Activated effector memory CD4-positive, alpha-beta T cell treated with Interleukin-2 at 50 U/mL for 16 hours (primary cell): ENCODE measurements around the gene SYNPR.

Source experiments
- DNase-seq: peaks from one replicate; pipeline ENCODE4 v3.0.0-alpha.2; 2020

SYNPR gene

DNA sequence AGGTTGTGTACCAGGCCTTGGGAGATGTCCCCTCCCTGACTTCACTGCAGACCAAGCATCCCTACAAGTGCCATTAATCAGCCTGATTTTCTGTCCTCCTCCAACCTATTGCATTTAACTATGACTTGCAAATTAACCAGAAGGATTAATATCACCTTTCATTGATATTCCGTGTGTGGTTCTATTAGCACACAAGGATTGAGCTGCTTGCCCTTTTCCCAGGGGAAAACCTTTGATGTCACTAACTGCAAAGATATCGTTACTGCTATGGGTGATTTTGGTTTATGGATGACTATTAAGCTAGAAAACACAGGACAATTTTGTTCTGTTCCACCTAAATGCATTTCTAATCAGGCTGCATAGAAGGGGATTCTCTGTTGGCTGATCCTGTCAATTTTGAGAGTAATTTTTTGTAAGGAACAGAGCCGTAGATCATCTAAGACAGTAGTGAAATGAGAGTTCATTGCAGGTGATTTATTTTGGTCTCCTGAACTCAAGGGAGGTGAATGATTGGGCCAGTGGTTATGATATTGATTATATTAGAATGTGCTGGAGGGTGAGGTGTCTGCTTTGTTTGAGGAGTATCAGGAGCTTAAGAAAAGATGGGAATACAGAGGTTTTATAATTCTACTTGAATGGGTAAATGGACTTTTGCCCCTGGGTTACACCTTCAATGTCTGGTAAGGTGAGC, 196.9 kb downstream of the SYNPR start:
- DNase-seq: no peak

DNA sequence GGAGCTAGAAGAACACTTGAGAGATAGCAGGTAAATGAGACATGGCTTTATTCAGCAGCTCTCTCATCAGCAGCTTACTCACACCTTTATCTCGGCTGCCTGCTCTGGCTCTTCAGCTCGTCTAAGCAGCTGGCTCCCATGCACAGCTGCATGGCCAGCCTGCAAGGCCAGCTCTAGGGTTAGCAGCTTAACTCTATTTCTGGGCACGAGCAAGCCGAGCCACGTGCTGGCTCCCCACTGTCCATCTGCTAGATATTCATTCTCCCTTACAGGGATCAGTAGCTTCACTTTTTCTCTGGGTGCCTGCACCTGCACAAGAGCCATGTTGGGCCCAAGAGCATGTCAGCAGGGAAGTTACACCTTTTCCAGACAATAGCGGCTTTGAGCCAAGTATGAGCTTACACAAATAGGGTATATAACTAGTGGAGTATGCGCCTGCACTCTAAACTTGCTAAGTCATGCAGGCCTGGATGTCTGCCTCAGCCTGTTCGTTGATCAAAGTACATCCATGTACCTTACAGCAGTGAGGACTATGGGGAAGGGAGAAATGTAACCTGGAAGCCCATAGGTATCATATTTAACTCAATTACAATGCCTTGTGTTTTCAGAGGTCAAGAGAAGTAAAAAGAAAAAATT, 199.5 kb downstream of the SYNPR start:
- no peak for DNase-seq

DNA sequence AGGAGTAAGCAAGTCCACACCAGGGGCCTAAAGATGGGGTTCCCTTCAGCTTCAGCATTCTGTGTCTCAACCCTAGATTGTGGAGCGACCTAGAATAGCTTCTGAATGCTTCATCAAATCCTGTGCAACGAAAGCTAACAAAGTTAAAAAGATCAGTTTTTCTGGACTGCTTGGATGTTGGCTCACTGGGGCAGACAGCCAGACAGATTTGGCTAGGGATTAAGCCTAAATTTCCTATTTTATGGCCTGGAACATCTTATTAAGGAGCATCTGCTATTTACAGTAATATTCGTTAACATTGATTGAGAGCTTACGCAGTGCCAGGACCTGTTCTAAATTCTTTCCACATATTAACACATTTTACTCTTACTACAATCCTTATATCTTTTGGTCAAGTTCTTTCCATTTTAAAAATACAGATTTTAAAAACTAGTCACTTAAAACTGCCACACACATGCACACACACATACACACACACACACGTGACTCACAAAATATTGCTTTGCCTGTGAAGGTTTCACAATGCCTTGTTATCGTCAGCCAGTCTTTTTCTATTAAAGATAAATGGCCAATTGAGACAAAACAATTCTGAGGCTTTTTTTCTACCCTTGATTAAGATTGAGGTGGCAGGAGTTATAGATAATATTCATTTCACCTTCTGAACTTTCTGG, 201.0 kb downstream of the SYNPR start:
- DNase-seq: no peak

DNA sequence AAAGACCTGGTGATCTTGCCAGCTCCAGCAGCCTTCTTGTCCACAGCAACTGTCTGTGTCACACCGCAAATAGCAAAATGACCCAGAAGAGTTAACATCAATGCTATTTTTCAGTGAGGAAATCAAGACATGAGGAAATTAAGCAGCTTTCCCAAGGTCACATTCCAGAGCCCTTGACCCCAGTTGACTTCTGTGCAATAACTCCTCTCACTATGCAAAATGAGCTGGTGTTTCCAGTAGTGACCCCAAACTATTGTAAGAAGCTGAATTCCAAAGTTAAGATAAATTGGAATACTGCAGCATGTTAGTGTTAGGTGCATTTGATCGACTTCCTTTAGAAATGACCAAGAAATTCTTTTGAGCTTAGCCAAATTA, 201.5 kb downstream of the SYNPR start:
- DNase-seq: no peak

DNA sequence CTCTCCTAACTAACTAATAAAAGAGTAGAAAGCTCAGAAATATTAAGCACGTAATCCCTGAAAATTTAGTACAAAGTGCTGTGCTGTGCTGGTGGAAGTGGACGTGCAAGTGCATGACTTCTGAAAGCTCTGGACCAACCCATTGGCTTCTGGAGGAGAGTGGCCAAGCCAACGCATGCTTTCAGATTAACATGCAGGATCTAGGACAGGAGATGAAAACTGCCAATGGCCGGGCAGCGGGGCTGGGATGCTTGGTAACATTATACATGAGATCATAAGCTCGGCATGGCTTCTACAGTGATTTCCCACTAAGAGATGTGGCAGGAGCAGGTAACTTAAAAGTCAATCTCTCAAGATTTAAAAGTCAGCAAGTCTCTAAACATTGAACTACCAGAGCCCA, 203.5 kb downstream of the SYNPR start:
- DNase-seq: no peak

DNA sequence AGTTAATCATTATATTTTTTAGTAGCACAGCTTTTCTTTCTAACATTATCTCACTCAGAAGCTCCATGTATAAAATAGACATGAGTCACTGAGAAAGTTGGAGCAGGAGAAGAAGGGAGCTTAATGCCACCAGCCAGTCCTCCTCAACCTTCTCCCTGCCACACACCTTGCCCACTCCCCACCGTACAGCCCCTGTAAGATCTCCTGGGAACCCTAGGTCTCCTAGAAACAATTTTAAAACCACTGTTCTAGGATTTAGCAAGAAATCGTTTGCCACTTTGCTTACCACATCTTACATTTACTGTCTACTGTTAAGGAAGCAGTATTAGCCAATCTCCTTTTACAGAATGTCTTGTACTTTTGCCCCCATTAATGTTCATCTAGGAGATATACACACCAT, 204.2 kb downstream of the SYNPR start:
- DNase-seq: no peak

DNA sequence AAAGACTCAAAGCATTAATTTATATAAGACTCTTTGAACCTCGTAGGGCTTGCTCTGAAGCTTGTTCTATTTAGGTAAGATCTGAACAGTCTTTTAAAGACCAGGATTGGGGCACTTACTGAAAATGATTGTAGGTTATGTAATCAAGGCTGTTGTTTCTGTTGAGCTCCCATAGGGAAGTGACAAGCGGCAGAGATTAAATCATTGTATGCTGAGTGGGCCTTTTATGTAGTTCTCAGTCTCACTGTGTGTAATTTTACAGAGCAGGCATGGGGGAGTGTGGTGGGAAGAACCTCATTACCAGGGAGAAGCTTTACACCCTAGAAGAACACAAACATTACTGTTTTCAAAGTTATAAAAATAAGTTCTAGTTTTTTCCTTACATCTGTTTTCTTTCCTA, 214.4 kb downstream of the SYNPR start:
- no peak for DNase-seq

DNA sequence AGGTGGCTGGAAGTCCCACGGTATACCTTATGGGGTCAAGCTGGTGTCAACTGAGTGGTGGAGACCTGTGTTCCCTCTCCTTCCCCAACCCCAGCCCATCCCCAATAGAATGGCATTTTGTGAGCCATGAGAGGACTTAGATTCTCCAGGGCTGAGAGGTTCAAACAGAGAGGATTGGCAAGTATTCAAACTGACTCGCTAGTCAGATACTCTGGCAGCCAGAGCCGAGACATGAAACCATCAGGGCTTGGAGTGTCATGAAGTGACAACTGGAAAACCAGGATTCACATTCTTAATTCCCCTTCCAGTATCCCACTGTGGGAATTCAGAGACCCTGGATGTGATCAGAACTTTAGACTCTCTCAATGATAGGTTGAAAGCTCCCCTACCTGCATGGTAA, 215.0 kb downstream of the SYNPR start:
- no peak for DNase-seq

DNA sequence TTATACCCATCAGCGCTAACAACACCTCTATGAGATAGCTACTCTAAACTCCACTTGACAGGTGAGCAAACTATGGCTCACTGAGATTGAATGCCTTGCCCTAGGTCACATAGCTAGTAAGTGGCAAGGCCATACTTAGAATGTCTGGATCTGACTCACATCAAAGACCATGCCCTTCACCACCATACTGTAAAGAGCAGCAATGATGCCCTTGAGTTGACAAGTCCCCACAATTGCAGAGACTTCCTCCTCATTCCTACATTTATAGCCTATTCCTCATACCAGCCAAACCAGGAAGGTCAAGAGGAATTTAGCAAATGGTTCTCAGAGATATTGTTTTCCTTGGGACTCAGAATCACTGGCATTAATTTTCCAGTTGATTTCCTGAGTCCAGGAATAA, 216.5 kb downstream of the SYNPR start:
- DNase-seq: no peak

DNA sequence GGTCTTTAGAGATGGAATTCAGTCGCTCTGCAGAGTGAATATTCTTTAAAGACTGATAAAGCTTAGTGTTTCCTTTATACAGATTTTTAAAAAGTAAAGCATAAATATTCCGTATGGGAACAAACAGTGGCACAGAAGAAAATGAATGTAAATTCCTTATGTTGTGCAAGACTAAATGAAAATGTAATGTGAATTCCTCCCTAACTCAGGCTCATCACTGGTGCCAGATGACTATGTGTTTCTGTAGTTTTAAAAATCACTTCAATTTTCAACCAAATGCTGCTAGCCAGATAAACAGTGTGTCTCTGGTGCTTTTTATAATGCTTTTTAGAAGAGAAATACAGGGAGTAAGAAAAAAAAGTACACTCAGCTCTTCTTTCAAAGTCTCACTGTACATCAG, 219.5 kb downstream of the SYNPR start:
- DNase-seq: no peak

DNA sequence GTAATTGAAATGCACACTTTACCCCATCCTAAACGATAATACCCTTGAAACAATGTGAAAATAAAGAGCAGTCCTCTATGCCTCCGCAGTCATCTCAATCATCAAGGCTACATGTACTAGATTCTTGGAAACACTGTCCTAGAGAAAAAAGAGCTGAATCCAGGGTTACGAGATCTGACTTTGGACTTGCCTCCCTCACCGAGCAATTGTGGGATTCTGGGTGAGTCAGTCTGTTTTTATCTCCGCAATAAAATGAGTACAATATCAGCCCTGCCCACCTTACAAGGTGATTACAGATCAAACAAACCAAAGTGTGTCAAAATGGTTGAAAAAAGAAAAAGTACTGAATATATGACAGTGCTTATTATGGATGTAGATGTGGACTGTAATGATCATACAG, 222.1 kb downstream of the SYNPR start:
- no peak for DNase-seq

DNA sequence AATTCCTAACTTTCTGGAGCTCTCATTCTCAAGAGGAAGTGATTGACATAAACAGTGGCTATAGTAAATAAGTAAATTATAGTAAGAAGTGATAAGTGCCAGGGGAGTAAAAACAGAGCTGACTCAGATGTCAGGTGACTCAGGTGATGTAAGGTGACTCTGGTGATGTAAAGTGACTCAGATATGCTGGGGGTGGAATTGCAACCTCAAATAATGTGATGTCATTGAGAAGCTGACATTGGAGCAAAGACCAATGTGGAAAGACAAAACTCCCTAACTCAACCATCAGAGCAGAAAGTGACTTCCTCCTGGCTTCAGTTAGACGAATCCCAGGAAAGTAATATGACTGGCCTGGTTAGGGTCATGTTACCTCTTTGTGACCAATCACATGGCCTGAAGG, 230.2 kb downstream of the SYNPR start:
- DNase-seq: no peak

DNA sequence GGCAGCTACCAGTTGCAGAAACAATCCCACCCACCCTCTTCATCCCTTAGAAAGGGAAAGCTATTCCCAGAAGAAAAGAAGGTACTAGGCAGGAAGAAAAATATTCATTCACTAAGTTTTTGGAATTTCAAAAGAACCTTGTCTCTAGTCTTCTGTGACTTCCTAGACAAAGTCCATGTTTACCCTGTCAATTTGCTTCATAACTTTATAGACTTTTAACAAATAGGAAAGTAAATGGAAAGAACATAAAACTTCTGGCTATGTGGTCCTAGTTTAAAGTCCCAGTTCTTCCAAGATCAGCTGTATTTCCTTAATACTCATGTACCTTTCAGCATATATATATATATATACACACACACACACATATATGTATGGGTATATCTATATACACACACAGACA, 230.7 kb downstream of the SYNPR start:
- no peak for DNase-seq

DNA sequence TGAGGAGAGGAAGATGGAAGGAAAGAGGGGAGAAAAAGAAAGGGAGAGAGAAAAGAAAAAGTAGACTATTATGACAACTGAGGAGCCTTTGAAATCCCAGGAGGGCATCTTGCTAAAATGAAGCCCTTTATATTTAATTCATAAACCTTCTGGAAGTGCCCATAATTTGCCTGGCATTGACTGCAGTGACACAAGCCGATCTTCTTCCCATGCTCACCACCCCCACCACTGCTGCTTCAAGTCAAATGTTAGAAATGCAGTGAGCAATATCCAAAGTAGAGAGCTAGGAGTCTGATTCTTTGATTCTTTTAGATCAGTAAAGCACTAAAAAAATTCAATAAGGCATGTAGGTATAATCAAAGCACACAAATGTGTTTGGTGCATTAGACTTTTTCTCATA, 235.7 kb downstream of the SYNPR start:
- no peak for DNase-seq

DNA sequence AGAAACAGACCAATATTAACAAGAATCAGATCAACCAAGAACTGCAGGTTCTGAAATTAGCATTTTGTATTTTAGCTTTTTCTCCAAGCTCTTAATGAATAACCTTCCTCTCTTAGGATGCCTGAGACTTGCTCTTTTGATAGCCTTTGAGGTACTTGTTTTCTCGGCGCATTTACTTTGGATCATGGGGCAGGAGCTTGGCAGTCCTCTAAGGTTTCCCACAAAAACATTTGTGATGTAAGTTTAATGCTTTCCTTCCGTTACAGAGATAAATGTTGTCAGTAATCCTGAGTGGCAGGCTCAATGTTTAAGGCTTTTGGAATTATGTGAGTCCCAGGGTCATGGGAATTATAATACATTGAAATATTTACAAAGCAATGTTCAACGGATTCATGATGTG, 236.6 kb downstream of the SYNPR start:
- DNase-seq: no peak

DNA sequence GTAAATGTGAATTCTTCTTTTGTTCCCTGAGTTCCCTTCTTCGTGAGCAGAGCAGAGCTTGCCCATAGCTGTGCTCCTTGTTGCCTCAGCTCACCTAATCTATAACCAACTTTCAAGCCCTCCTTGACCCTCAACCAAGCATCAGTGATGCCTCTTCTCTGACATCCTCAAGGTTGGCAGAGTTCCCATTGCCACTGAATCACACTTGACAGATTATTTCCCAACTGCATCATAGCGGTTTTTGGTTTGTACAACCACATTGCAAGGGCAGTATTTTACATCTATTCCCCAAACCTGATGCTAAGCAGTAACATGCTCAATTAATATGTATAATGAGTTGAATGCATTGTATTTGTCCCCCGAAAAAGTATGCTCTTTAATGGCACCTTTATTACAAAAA, 241.3 kb downstream of the SYNPR start:
- DNase-seq: no peak

DNA sequence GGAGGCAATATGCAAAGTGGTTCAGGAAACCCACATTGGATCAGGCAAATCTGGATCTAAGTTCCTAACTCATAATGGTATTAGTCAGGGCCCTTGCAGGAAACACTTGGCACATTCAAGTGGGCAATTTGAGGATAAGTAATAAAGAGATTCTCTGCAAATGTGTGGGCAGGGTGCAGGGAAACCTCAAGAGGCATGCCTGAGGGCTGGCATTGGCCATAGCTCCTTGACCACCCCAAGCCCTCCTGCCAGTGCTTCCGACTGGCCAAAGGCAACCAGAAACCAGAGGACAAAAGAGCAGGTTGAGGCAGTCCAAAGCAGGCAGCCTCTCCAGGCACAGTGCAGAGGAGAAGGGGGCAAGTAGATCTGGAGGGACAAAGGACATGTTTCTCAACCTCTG, 243.5 kb downstream of the SYNPR start:
- no peak for DNase-seq

DNA sequence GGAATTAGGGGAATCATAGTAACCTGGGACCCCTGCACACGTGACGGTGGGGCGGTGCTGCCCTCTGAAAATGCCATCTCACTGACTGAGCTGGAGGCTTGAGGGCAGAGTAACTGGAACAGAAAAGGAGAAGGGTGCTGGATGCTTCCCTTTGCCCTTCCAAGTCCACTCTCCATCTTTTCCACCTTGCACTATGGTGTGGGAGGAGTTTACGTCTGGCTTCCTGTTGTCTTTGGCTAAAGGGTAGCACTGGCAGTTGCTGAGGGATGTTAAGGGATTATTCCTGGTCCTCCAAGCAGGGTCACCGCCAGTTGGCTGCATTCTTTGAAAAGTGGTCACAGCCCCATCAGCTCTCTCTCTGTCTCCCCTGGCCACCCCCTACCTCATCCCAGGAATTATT, 245.0 kb downstream of the SYNPR start:
- DNase-seq: no peak

DNA sequence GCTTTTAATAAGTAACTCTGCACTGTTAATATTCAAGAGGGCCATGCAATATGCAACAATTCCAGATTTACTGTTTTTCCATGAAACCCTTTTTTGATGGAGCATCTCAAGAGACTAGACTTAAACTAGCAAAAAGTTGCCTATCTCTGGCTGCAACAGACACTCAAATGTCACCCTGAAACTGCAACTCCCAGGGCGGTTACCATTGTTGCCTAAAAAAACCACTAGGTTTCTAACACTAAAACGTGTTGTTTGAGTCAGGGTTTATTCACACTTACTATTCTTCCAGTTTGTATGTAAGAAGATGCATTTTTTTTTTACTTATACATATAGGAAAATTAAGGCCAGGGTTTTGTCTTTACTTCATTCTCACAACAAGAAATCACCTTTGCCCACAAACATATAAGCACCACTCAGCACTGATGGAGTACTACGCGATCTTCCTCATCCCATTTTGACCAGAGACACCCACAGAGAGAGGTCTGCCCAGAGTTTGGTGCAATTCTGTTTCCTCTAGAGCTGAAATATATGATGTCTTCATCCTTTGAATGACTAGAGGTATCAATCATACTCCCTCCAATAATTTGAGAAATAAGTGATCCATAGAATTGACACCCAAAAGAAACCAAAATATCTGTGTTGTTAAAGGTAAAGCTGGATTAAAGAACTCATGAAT, 250.4 kb downstream of the SYNPR start:
- DNase-seq: no peak

DNA sequence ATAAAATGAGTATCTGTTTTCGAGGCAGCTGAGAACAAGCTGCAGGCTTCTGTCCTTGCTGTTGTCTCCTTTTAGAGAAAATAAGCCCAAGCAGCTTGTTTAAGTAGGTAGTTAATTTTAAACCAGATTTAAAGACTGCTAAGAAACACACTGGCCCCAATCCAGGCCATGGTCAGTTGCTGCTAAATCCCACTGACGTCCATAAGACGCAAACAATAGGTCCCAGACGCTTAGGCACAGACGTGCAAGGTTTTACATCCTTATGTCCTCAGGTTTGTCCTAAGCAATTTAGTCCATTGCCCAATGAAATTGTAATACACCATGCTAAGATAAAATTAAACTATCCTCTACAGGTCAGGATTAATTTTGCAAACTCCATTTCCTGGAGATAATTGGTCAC, 254.4 kb downstream of the SYNPR start:
- DNase-seq: no peak

DNA sequence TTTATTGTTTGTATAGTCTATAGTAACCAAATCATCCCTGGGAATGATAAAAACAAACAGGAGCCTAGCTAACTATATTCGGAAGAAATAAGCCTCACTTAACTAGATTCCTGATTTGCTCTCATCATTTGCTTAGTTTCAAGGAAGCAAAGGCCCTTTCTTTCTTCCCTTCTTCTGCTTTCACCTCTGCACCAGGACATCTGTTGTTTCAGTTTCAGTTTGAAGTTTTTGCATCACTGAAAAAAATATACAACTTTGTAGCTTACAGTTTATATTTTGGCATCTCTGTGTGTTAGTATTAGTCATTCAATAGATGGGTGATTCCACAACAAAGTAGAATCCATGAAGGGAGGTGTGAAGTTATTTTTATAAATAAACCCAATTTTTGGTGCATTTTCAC, 260.8 kb downstream of the SYNPR start:
- DNase-seq: no peak

DNA sequence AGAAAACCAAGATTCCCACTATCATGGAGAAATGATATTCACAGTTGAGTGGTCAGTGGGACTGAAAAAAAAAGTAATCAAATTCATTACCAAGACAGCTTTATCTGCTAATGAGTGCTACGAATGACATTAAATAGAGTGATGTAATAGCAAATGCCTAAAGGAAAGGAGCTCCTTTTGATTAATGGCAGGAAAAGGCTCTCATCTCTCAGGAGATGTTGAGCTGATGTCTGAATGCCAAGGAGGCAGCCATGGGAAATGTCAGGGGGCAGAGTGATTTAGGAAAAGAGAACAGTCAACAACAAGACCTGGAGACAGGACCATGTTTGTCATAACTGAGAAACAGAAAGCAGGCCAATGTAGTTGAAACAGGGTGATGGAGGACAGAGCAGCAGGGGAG, 277.7 kb downstream of the SYNPR start:
- no peak for DNase-seq

DNA sequence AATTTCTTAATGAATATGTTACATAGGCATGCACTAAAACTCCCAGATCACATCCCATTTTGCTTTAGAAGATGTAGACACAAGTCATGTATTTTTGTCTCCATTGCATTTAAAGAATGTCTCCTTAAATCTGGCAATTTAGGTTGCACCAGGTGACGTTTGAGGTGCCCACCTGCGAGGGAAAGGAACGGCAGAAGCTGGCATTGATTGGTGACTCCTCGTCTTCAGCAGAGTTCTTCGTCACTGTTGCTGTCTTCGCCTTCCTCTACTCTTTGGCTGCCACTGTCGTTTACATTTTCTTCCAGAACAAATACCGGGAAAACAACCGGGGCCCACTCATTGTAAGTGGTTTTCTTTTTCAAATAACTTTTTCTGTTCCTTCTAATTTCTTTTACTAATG, 278.3 kb downstream of the SYNPR start:
- no peak for DNase-seq

DNA sequence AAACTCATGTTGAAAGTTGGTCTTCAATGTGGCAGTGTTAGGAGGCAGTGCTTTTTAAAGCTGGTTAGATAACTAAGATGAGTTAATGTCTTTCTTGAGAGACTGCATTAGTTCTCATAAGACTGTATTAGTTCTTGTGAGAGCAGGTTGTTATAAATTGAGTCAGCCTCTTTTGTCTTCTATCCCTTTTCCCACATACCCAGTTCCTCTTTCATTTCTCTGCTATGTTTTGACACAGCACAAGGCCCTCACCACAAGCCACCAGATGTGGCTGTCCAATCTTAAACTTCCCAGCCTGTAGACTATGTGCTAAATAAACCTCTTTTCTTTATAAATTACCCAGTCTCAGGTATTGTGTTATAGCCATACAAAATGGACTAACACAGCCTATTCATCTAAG, 279.8 kb downstream of the SYNPR start:
- DNase-seq: no peak
